RKO (cell line): ENCODE results near the gene CATSPERB.
"Not testable (repeated sequence)": the region's sequence is repeated elsewhere in the genome, so short reads cannot be mapped to it uniquely, and the experiment has no call there.

Experiments
- DNase-seq: peaks from one replicate; pipeline ENCODE4 v3.0.0-alpha.2; 2016; ENCODE audit warnings: low spot score

Gene CATSPERB

GRCh38 chr14:91575469-91576208 is 156.2 kb downstream of the CATSPERB start:
- no peak for DNase-seq

DNA sequence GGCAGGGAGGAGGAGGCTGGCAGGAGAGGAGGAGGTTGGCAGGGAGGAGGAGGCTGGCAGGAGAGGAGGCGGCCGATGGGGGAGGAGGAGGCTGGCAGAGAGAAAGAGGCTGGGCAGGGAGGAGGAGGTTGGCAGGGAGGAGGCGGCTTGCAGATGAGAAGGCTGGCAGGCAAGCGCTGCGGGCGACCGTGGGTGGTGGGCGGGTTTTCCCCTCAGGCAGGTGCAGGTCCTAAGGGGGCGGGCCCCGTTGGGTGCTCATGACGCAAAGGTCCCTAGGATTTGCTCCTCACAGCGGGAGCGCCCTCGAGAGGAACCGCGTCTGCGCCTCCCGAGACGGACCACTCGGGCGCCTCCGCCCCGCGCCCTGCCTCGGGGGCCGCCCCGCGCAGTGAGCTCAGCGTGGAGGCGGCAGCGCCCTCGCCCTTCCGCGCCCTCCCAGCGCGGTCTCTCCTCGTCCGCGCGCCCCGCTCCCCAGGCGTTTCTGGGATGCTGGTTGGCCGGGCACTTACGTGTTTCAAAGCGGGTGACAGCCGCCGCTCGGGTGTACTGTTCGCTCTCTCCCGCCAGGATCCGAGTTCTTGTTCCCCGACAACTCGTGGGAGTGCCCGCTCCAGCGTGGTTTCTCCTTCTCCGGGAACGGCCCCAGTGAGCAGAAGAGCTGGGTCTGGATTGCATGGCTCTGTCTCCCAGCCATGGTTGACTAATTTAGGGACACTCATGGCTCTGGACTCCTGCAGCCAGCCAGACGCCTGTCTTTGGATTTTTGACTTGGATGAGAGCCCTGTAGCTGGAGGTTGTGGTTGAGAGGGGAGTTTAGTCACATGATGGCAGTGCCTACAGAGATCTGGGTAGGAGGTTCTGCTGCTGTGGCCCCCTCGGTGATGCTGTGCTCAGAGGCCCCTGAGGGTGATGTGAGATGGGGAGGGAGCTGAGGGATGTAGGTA is 157.7 kb downstream of the CATSPERB start:
- peak; percentile 68 for DNase-seq

DNA sequence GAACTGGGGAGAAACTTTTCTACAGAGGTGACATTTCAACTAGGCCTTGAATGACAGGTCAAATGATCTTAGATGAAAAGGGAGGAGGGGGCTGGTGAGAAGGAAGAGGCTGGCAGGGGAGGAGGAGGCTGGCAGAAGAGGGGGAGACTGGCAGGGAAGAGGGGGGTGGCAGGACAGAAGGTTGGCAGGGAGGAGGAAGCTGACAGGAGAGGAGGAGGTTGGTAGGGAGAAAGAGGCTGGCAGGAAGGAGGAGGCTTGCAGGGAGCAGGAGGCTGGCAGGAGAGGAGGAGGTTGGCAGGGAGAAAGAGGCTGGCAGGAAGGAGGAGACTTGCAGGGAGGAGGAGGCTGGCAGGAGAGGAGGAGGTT is 158.4 kb downstream of the CATSPERB start:
- DNase-seq = no peak

GRCh38 chr14:91570021-91570420 is 161.9 kb downstream of the CATSPERB start:
- no peak for DNase-seq

- no peak for DNase-seq
Measured at GRCh38 chr14:91569301-91569700, 162.6 kb downstream of the CATSPERB start.

DNA sequence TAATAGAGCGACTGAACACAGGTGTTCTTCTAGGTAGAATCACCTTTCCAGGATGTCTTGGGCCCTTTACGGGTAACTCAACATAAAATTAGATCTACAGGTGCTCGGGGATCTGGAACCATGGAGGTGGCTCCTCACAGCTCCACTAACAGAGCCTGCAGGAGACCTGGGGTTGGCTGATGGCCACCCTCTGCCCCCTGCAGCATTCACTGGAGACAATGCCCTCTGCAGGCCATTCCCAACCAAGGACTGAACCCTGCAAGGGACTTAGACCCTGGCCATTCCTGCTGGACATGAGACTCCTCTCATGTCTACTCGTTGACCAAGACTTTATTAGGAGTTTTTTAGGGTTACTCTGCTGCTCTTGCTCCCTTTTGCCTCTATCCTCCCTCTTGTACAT is 163.3 kb downstream of the CATSPERB start:
- no peak for DNase-seq

- not testable (repeated sequence) for DNase-seq
Measured at GRCh38 chr14:91567827-91568226, 164.1 kb downstream of the CATSPERB start.

DNA sequence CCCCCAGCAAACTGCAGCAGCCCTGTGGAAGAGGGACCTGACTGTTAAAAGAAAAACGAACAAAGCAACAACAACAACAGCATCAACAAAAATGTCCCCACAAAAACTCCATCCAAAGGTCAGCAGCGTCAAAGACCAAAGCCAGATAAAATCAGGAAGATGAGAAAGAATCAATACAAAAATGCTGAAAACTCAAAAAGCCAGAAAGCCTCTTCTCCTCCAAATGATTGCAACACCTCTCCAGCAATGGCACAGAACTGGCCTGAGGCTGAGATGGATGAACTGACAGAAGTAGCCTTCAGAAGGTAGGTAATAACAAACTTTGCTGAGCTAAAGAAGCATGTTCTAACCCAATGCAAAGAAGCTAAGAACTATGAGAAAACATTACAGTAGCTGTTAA is 176.4 kb downstream of the CATSPERB start:
- no peak for DNase-seq

- no peak for DNase-seq
Measured at GRCh38 chr14:91554535-91555332, 177.2 kb downstream of the CATSPERB start.

DNA sequence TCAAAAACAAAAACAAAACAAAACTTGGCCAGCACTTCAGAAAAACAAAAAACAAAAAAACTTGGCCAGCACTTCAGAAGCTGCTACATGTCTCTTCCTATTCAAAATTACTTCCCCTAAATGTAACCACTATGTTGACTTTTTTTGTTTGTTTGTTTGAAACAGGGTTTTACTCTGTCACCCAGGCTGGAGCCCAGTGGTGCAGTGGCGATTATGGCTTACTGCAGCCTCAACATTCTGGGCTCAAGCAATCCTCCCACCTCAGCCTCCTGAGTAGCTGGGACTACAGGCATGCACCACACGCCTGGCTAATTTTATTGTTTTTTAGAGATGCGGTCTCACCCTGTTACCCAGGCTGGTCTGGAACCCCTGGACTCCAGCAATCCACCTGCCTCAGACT is 183.8 kb downstream of the CATSPERB start:
- DNase-seq = no peak

DNA sequence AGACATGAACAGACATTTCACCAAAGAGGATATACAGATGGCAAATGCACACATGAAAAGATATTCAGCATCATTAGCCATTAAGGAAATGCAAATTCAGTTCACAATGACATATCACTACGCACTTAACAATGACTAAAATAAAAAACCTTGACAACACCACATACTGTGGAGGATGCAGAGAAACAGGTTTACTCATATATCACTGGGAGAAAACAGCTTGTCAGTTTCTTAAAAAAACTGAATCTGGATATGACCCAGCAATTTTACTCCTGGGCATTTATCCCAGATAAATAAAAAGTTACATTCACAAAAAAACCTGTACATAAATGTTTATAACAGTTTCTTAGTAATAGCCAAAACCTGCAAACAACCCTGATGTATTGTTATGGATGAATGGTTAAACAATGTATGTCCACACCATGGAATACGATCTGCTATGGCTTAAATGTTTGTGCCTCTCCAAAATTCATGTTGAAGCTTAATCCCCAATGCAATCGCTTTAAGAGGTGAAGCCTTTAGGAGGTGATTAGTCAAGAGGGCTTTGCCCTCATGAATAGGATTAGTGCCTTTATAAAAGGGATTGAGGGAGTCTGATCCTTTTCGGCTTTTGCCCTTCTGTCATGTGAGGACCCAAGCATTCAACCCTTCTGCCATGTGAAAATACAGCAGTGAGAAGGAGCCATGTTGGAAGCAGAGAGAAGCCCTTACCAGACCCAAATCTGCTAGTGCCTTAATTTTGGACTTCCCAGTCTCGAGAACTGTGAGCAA is 185.8 kb downstream of the CATSPERB start:
- no peak for DNase-seq

GRCh38 chr14:91545204-91545603 is 186.7 kb downstream of the CATSPERB start:
- no peak for DNase-seq

DNA sequence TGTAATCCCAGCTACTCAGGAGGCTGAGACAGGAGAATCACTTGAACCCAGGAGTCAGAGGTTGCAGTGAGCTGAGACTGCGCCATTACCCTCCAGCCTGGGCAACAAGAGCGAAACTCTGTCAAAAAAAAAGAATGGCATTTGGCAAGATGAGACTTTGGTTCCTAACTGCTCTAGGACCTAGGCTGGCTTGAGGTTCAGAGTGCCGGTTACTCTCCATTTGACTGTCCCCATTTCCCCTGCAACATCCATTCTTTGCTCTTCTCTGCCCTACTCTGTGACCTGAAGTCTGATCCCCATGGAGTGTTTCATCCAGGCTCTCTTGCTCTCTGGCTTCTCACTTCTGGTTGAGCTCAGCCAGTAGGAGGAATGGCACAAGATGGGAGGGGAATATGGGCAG is 195.6 kb downstream of the CATSPERB start:
- no peak for DNase-seq

DNA sequence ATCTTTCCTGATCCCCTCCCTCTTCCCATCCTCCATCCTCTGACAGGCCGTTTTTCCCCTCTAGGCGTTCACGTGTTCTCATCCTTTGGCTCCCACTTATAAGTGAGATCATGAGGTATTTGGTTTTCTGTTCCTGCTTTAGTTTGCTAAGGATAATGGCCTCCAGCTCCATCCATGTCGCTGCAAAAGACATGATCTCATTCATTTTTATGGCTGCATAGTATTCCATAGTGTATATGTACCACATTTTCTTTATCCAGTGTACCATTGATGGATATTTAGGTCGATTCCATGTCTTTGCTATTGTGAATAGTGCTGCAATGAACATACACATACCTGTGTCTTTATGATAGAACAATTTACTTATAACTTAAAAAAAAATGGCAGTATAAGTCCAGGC is 197.8 kb downstream of the CATSPERB start:
- DNase-seq = not testable (repeated sequence)

DNA sequence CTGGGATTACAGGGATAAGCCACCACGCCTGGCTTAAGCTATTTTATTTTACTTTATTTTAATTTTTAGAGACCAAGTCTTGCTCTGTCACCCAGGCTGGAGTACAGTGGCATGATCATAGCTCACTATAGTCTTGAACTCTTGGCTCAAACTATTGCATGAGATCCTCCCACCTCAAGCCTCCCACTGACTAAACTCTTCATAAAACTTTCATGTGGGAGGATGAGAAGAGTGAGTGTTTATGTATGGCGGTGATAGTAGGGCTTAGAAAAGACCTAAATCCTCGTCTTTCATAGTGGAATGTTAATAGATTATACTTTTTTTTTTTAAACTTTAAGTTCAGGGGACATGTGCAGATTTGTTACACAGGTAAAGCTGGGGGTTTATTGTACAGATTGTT is 198.3 kb downstream of the CATSPERB start:
- DNase-seq = no peak
